GM18517 (cell line): ENCODE data around the gene CDKL4.
"Not testable (repeated sequence)": the region's sequence is repeated elsewhere in the genome, so short reads cannot be mapped to it uniquely, and the experiment has no call there.

Source experiments
- ATAC-seq: cut with Tn5 transposase; IDR thresholded peaks from one replicate; pipeline ENCODE4 v1.9.1; 2021; ENCODE audit warnings: mild to moderate bottlenecking, moderate library complexity; ENCODE audit not compliant: unreplicated experiment

CDKL4 gene

GRCh38 chr2:39234754-39235153 is 9.0 kb downstream of the CDKL4 start:
- ATAC-seq: no peak

DNA sequence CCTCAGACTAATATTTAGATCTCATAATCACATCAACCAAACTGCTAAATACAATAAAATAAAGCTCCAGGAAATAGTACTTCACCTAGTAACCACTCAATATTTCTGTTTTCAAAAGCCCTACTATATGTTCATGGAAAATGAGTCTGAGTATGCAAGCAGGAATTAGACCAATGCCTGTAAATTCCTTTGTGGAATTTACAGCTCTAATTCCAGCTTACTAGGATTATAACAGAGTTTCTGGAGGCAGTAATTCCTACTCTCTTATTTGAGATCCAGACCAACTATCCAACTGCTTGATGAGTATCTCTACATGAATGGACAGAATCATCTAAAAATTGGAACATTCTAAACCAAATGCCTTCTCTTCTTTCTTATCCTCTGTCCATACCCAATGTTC is 11.6 kb downstream of the CDKL4 start:
- ATAC-seq: no peak

GRCh38 chr2:39228413-39229209 is 15.2 kb downstream of the CDKL4 start:
- no peak for ATAC-seq

DNA sequence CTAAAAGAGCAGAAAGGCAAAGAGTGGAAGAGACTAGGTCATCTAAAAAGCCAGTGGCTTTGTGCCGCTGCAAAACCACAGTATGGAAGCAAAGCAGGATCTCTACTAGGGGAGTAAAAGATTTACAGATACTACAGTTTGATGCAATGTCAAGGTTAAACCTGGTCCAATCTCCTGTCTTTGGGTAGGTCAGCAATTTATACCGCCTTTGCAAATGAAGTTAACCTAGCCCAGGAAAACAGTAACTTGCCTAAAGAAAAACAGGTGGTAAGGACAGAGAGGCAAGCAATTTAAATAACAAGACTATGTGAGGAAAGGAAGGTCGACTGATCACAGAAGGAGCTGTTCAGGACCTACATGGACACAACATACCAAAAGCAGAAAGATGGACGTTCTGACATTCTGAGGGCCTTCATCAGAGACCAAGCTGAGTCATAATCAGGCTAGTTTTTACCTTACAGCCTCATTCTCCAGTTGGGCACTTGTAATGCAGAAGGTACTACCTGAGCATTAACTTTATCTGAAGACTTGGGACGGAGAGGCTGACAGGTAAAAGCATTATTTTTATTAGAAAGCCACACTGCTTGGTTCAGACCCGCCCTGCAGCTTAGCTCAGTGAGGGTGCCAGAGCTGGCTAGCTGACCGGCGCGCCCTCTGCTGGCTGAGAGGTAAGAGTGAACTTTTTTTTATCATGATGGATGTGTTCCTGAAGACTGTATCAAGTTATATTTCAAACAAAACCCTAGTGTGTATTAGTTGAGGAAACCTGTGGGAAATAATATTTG is 15.9 kb downstream of the CDKL4 start:
- ATAC-seq: no peak

DNA sequence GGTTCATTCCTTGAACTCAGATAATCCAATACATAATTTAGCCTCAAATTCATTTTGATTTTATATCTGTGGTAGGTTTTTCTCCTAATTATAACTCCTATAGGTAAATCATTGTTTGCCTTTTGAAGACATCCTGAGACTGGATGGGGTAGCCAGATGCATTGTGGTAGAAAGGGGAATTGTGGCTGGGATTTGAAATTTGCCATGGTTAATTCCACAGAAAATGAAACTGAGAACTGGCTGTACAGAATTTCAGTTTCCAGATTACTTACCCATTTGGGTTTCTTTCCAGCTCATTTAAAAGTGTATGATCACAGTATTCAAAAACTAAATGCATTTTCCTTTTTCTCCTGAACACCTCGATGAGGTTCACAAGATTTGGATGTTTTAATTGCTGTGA is 18.2 kb downstream of the CDKL4 start:
- ATAC-seq: no peak

- no peak for ATAC-seq
These were observed 19.9 kb downstream of the CDKL4 start for GRCh38 chr2:39223909-39224308.

GRCh38 chr2:39221459-39221858 is 22.3 kb downstream of the CDKL4 start:
- ATAC-seq: no peak

DNA sequence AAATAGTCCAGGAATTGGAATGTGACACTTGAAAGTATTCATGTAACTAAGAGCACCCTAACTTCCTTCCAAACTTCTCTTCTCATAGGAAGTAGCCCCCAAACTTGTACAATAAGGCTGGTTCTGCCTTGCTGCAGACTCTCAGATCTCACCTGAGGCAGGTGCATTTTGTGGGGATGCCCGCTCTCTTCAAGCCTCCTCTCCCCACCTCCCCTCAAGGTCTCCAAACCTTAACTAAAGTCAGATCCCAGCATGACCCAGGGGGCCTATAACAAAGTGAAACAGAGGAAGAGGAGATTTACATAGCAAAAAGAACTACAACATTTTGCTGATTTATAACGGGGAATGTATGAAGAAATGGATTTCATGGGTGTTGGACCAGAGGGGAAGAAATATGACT is 23.6 kb downstream of the CDKL4 start:
- no peak for ATAC-seq

- no peak for ATAC-seq
These were observed 25.4 kb downstream of the CDKL4 start for GRCh38 chr2:39218391-39218790.

- ATAC-seq: no peak
These were observed 26.6 kb downstream of the CDKL4 start for GRCh38 chr2:39217192-39217550.

DNA sequence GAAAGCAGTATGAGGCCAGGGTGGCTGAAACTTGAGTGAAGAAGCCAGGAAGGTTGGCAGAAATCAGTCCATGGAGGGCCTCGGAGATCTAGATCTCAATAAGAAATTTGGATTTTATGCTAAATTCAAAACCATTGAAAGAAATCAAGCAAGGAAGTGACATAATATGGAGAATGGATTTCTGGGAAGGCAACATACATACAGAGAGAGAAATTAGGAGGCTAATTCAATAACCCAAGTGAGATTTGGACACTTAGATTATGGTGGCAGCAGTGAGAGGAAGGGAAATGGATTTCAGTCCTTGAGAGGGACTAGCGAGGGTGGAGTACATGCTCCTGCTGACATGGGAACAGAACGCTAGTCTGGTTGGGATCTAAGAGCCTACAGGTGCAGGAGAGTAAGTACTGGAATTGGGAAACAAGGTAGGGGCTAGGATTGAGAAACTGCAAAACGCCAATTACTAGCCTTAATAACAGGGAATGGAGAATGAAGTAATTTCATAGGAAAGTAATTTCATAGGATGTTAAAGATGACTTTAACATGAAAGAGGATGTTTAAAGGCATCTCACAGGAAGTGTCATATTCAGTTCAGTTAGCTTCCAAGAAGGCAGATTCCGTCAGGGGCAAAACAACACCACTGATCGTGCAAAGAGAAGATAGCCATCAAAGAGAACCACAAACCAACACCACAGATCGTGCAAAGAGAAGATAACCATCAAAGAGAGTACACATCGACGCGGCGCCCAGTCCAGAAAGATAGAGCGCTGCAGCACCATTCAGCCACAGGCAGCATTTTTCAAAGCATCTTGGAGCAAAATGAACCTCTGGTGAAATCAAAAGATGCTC is 27.2 kb downstream of the CDKL4 start:
- no peak for ATAC-seq

GRCh38 chr2:39215545-39215944 is 28.2 kb downstream of the CDKL4 start:
- no peak for ATAC-seq

DNA sequence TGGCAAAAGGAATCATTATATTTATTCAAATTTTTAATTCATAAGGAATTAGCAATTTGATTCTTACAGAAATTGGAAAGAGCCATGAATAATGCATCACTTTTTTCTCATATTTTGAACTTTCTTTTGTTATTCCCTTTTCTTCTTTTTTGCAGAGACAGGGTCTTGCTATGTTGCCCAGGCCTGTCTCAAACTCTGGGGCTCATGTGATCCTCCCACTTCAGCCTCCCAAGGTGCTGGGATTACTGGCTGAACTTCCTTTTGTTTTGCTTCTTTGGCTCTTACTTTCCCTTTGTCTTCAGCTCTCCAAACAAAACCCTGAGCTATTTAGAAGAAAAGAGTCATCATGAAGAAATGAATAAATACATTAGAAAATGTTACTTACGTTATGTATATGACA is 30.8 kb downstream of the CDKL4 start:
- no peak for ATAC-seq

GRCh38 chr2:39210846-39211245 is 32.9 kb downstream of the CDKL4 start:
- no peak for ATAC-seq

- ATAC-seq: no peak
These were observed 40.4 kb downstream of the CDKL4 start for GRCh38 chr2:39203382-39203781.

- no peak for ATAC-seq
These were observed 41.0 kb downstream of the CDKL4 start for GRCh38 chr2:39202639-39203369.

- not testable (repeated sequence) for ATAC-seq
These were observed 46.8 kb downstream of the CDKL4 start for GRCh38 chr2:39197003-39197402.

DNA sequence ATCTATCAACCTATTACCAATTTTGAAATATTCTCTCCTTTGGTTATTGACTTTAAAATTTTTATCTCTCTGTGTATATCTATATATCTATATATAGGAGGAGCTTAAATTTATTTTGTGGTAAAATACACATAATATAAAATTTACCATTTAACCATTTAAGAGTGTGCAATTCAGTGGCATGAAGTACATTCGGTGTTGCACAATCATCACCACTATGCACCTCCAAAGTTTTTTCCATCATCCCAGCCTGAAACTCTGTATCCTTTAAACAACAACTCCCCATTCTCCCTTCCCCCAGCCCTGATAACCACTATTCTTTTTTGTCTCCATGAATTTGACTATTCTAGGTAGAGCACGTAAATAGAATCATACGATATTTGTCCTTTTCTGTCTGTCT is 49.1 kb downstream of the CDKL4 start:
- ATAC-seq: no peak

DNA sequence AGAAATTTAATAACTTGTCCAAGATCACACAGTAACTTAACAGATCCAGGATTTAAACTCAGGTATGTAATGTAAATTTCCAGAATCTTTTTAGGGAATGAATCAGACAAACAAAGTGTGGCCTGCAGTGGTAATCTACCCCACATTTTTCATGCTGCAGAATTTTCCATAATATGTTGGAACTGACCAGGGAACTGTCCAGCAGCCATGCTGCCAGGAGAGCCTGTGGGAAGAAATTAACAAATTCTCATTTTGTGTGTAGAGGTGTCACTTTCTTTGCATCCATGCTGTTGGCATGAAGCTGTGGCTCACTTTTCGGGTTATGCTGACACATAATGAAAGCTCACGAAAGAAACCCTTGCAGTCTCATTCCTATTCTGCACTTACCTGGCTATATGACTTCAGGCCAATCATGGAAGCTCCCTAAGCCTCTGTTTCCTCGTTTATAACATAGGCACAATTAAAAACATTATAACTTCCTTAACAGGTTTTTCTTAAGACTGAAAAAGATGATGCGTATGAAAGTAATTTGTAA is 54.7 kb downstream of the CDKL4 start:
- ATAC-seq: no peak

GRCh38 chr2:39183673-39184072 is 60.1 kb downstream of the CDKL4 start:
- no peak for ATAC-seq

GRCh38 chr2:39181297-39181696 is 62.5 kb downstream of the CDKL4 start:
- no peak for ATAC-seq
